SK-N-MC (cell line): ENCODE data around the gene POLD2.

Experiments
- EZH2 ChIP-seq: fragments of 200-600 bp; sonication (generic); IDR thresholded peaks from one replicate; pipeline ENCODE4 v1.6.1; 2017; ENCODE audit warnings: antibody characterized with exemption
- POLR2AphosphoS5 ChIP-seq: IDR thresholded peaks from 2 replicates; pipeline ENCODE4 v1.6.1; 2012; ENCODE audit warnings: mild to moderate bottlenecking, low read depth, low read length, borderline replicate concordance

DNA sequence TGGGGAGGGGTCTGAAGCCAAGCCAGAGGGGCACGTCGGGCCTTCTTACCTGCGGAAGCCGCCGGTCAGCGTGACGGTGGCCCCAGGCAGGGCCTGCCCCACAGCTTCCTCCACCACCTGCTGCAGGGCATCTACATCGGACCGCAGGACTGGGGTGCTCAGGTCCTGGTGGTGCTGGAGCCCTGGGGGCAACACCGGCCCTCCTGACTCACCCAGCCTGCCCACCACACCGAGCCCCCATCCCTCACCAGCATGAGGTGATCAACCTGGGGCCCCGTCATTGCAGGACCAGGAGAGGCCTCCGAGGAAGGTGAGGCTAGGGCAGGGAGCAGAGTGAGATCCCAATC is 49.0 kb downstream of the POLD2 start:
- no peak for TF ChIP-seq EZH2
- TF ChIP-seq POLR2AphosphoS5, result no peak
